ENCODE measurements around the gene PUM1.

DNA sequence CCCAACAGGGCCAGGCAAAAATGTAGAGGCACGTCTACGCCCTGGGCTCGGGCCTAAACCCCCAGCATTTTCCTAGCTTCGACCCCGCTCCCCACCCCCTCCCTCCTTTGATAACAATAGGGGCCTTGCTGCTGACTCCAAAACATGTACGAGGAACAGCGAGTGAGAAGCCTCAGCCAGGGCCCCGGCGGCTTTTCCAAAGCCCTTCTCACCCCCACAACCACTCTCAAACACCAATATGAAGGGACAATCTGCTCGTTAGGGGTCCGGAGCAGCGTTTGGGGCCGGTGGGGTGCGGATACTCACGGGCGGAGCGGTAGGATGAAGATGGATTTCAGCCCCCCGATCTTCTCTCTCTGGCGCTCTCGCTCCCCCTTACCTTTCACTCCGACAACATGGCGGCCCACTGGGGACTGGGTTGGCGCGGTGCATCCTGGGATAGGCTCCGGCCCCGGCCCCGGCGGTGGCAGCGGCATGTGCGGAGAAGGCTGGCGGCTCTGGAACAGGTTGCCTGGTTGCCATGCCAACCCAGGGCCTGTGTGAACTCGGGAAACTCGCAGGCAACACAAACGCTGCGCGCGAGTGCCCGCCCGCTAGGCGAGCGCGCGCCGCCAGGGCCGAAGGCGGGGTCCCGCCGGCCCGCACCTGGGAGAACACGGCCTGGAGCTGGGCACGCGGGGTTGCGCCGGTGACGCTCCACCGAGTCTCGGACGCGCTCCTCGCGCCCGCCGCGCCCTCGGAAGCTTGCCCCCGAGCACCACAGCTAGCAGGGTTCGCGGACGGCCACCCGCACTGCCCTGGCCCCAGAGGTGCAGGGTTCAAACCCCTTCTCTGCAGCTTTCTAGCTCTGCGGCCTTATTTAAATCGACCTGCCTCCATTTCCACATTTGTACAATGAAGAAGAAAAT lies at the start of gene PUM1:
- TF ChIP-seq, protein P1, sequence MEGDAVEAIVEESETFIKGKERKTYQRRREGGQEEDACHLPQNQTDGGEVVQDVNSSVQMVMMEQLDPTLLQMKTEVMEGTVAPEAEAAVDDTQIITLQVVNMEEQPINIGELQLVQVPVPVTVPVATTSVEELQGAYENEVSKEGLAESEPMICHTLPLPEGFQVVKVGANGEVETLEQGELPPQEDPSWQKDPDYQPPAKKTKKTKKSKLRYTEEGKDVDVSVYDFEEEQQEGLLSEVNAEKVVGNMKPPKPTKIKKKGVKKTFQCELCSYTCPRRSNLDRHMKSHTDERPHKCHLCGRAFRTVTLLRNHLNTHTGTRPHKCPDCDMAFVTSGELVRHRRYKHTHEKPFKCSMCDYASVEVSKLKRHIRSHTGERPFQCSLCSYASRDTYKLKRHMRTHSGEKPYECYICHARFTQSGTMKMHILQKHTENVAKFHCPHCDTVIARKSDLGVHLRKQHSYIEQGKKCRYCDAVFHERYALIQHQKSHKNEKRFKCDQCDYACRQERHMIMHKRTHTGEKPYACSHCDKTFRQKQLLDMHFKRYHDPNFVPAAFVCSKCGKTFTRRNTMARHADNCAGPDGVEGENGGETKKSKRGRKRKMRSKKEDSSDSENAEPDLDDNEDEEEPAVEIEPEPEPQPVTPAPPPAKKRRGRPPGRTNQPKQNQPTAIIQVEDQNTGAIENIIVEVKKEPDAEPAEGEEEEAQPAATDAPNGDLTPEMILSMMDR (IDR thresholded peaks at IDR 0.05; ENCODE audit: control extremely low read depth in 1 of 3, insufficient read depth in 1 of 3, low read depth in 1 of 3, low read length in 3 of 3) = peak in 1 of 3 experiments; percentile 2; a peak in 1 of 4 replicates
- TF ChIP-seq POLR2A (IDR thresholded peaks at IDR 0.05; ENCODE audit: control extremely low read depth in 1 of 2, low read depth in 2 of 2, low read length in 2 of 2) (peak; percentile 88 to 91), ZNF274 (IDR thresholded peaks at IDR 0.05; ENCODE audit: borderline replicate concordance, extremely low read depth, low read length) (no peak), MAFK (IDR thresholded peaks at IDR 0.05; ENCODE audit: low read depth, low read length) (no peak), RXRA (IDR thresholded peaks at IDR 0.05; ENCODE audit: insufficient read depth, low read depth, low read length) (no peak)
- TF ChIP-seq, protein P2, sequence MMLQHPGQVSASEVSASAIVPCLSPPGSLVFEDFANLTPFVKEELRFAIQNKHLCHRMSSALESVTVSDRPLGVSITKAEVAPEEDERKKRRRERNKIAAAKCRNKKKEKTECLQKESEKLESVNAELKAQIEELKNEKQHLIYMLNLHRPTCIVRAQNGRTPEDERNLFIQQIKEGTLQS (IDR thresholded peaks at IDR 0.05; ENCODE audit: insufficient read depth, low read depth, low read length) = no peak

Measured in H1 (cell line).